C4-2B (cell line): ENCODE measurements around the gene FSTL4.

Experiments used
- ZFX ChIP-seq: fragments of 450-650 bp; IDR thresholded peaks from 2 replicates; pipeline ENCODE4 v1.6.1; 2017
- TF ChIP-seq, protein P1 (sequence below): fragments of 450-650 bp; conservative IDR thresholded peaks from 2 replicates; pipeline ENCODE4 v1.5.1; 2017; ENCODE audit warnings: mild to moderate bottlenecking

DNA sequence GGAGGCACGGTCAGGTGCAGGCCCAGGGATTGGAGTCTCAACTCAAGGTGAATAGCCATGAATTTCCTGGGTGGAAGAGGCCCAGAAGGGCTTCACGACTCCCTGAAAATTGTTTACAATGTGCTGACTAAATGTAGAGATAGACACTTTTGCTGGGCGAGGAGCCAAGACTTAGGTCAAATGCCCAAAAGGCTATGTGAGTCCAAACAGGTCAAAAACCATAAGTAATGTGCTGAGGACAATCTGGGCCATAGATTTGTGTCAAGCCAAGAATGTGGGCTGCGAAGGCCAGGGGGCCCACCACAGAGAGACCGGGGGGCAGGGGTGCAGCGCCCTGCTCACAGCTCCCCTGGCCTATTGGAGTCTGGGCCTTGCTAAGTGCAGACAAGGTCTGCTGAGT, 362.7 kb downstream of the FSTL4 start:
- TF ChIP-seq, protein P1, sequence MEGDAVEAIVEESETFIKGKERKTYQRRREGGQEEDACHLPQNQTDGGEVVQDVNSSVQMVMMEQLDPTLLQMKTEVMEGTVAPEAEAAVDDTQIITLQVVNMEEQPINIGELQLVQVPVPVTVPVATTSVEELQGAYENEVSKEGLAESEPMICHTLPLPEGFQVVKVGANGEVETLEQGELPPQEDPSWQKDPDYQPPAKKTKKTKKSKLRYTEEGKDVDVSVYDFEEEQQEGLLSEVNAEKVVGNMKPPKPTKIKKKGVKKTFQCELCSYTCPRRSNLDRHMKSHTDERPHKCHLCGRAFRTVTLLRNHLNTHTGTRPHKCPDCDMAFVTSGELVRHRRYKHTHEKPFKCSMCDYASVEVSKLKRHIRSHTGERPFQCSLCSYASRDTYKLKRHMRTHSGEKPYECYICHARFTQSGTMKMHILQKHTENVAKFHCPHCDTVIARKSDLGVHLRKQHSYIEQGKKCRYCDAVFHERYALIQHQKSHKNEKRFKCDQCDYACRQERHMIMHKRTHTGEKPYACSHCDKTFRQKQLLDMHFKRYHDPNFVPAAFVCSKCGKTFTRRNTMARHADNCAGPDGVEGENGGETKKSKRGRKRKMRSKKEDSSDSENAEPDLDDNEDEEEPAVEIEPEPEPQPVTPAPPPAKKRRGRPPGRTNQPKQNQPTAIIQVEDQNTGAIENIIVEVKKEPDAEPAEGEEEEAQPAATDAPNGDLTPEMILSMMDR, result no peak
- no peak for TF ChIP-seq ZFX
